ENCODE data around the gene MLLT6.

- TF ChIP-seq CTCF (IDR thresholded peaks at IDR 0.05; ENCODE audit: insufficient read depth, low read depth, low read length) (no peak), EZH2 (IDR thresholded peaks at IDR 0.05; ENCODE audit: insufficient read depth, low read length) (no peak)
Measured at GRCh38 chr17:38710985-38711384, 5.9 kb downstream of the MLLT6 start.

Data from astrocyte (in vitro differentiated cells and primary cell).